IMR-90 (cell line): Measurements from ENCODE around the gene ADCY4. TPM values are rescaled to one million over a fixed set of nuclear protein-coding genes. Genes with fewer than 3 reads are reported as not detected.
A peak's percentile ranks its signal among the peaks of the same experiment; 100 is the strongest.

ENCODE experiments used
- ATAC-seq: fragments of 200-7000 bp; cut with Tn5 transposase; 2 replicates; pipeline ENCODE4 v1.9.1; 2020; ENCODE audit warnings: low read depth, mild to moderate bottlenecking, moderate library complexity
- BruUV-seq: library from RNA; stranded (reverse); fragments of 400-500 nt; replicated peaks from 2 replicates; lab custom pipeline; 2021; lab: Mats Ljungman, UMichigan
- CTCF ChIA-PET: fragments of 300-600 bp; formaldehyde crosslinking; extraction: SDS; loops from one replicate; lab custom pipeline; 2021; ENCODE audit warnings: antibody characterized with exemption; lab: Yijun Ruan, JAX
- POLR2A ChIA-PET: fragments of 300-600 bp; sonication (Branson Sonifier 250); formaldehyde crosslinking; loops from one replicate; lab custom pipeline; 2022; ENCODE audit warnings: antibody characterized with exemption; ENCODE audit not compliant: unreplicated experiment; lab: Charles Lee
- DNase-seq: peaks from one replicate; pipeline ENCODE4 v3.0.0; 2013
- H2AFZ ChIP-seq: replicated peaks from 2 replicates; pipeline ENCODE3; 2013; ENCODE audit warnings: low read length, mild to moderate bottlenecking; ENCODE audit not compliant: poor library complexity
- H2AK5ac ChIP-seq: 2 replicates; pipeline ENCODE4 v1.6.1; 2013; ENCODE audit warnings: low read depth, low read length, inconsistent platforms
- H2AK9ac ChIP-seq: replicated peaks from 2 replicates; pipeline ENCODE3; 2013; ENCODE audit warnings: mild to moderate bottlenecking, low read depth, low read length, moderate library complexity; ENCODE audit not compliant: poor library complexity
- H2BK120ac ChIP-seq: 2 replicates; pipeline ENCODE4 v1.6.1; 2013; ENCODE audit warnings: low read depth, low read length, inconsistent platforms
- H2BK15ac ChIP-seq: 3 replicates; pipeline ENCODE4 v1.6.1; 2013; ENCODE audit warnings: low read depth, low read length, inconsistent platforms
- H2BK20ac ChIP-seq: 2 replicates; pipeline ENCODE4 v1.6.1; 2013; ENCODE audit warnings: low read depth, mild to moderate bottlenecking, inconsistent platforms, low read length, moderate library complexity
- H2BK5ac ChIP-seq: 2 replicates; pipeline ENCODE4 v1.6.1; 2013; ENCODE audit warnings: mild to moderate bottlenecking, low read depth, low read length, inconsistent platforms; ENCODE audit not compliant: poor library complexity, severe bottlenecking
- H3K14ac ChIP-seq: replicated peaks from 2 replicates; pipeline ENCODE4 v1.6.1; 2013; ENCODE audit warnings: low read depth, low read length, inconsistent platforms
- H3K18ac ChIP-seq: 2 replicates; pipeline ENCODE4 v1.6.1; 2013; ENCODE audit warnings: low read depth, low read length, control low read depth
- H3K23ac ChIP-seq: 2 replicates; pipeline ENCODE4 v1.6.1; 2013; ENCODE audit warnings: low read depth, low read length, inconsistent platforms
- H3K27ac ChIP-seq: 2 replicates; pipeline ENCODE4 v1.5.1; 2013; ENCODE audit warnings: mild to moderate bottlenecking, control low read depth, low read length; ENCODE audit not compliant: insufficient read depth
- H3K27me3 ChIP-seq: 2 replicates; pipeline ENCODE4 v1.6.1; 2013; ENCODE audit warnings: low read length; ENCODE audit not compliant: control insufficient read depth, insufficient read depth
- H3K36me3 ChIP-seq: 2 replicates; pipeline ENCODE4 v1.6.1; 2013; ENCODE audit warnings: low read length, mixed read lengths; ENCODE audit not compliant: control insufficient read depth, insufficient read depth
- H3K4ac ChIP-seq: 2 replicates; pipeline ENCODE4 v1.6.1; 2013; ENCODE audit warnings: low read depth, low read length, inconsistent platforms
- H3K4me1 ChIP-seq: 2 replicates; pipeline ENCODE4 v1.6.1; 2013; ENCODE audit warnings: low read length, mixed read lengths; ENCODE audit not compliant: control insufficient read depth, insufficient read depth
- H3K4me2 ChIP-seq: 2 replicates; pipeline ENCODE4 v1.6.1; 2013; ENCODE audit warnings: low read depth, mild to moderate bottlenecking, control low read depth, low read length, moderate library complexity
- H3K4me3 ChIP-seq: 2 replicates; pipeline ENCODE4 v1.5.1; 2013; ENCODE audit warnings: low read depth, mild to moderate bottlenecking, control low read depth, low read length, moderate library complexity; ENCODE audit not compliant: insufficient read depth
- H3K56ac ChIP-seq: 2 replicates; pipeline ENCODE4 v1.6.1; 2013; ENCODE audit warnings: low read length, inconsistent platforms; ENCODE audit not compliant: insufficient read depth; ENCODE audit errors: extremely low read depth
- H3K79me1 ChIP-seq, 2 experiments: 2 replicates each; pipeline ENCODE4 v1.6.1; 2013; ENCODE audit warnings: low read length in 2 of 2, inconsistent platforms in 1 of 2, low read depth in 1 of 2
- H3K9ac ChIP-seq: 2 replicates; pipeline ENCODE4 v1.6.1; 2013; ENCODE audit warnings: low read depth, low read length, control low read depth
- H3K9me1 ChIP-seq: 2 replicates; pipeline ENCODE4 v1.6.1; 2013; ENCODE audit warnings: low read length, inconsistent platforms; ENCODE audit not compliant: insufficient read depth
- H3K9me3 ChIP-seq: 2 replicates; pipeline ENCODE4 v1.6.1; 2013; ENCODE audit warnings: low read length; ENCODE audit not compliant: control insufficient read depth, insufficient read depth
- H4K20me1 ChIP-seq: 2 replicates; pipeline ENCODE4 v1.6.1; 2013; ENCODE audit warnings: low read length, inconsistent platforms; ENCODE audit not compliant: insufficient read depth
- H4K5ac ChIP-seq: 2 replicates; pipeline ENCODE4 v1.6.1; 2013; ENCODE audit warnings: mild to moderate bottlenecking, low read depth, low read length, control low read depth
- H4K8ac ChIP-seq, 2 experiments: 2 replicates each; pipeline ENCODE4 v1.6.1; 2013; ENCODE audit warnings: low read depth in 2 of 2, low read length in 2 of 2, control low read depth in 1 of 2, inconsistent platforms in 1 of 2
- H4K91ac ChIP-seq: 2 replicates; pipeline ENCODE4 v1.6.1; 2013; ENCODE audit warnings: low read depth, low read length, inconsistent platforms; ENCODE audit not compliant: insufficient read depth
- BHLHE40 ChIP-seq: fragments of 150-350 bp; IDR thresholded peaks from 2 replicates; pipeline ENCODE4 v1.6.1; 2016; ENCODE audit warnings: mild to moderate bottlenecking, low read depth, low read length
- CHD1 ChIP-seq: IDR thresholded peaks from 2 replicates; pipeline ENCODE4 v1.6.1; 2012; ENCODE audit warnings: low read depth, low read length, improper control_type of control experiment
- MAFK ChIP-seq: IDR thresholded peaks from 2 replicates; pipeline ENCODE4 v1.6.1; 2012; ENCODE audit warnings: low read depth, low read length, improper control_type of control experiment
- RFX5 ChIP-seq: IDR thresholded peaks from 2 replicates; pipeline ENCODE4 v1.8.0; 2012; ENCODE audit warnings: low read depth, mild to moderate bottlenecking, low read length, moderate library complexity
- WGBS, 2 experiments: methylation state at CpG; one replicate each; pipeline versions ENCODE4 v1.1.5 to v1.1.7; 2013; ENCODE audit warnings: missing lambda C conversion rate in 2 of 2; ENCODE audit not compliant: insufficient read length in 1 of 2; ENCODE audit errors: extremely low coverage in 2 of 2; 5-methylcytosine and 5-hydroxymethylcytosine counted together
- dilution Hi-C: fragments of 300-500 bp; cut with HindIII; formaldehyde crosslinking; loops from one replicate; pipeline ENCODE4 v1.14.3; 2018; ENCODE audit warnings: low sequenced_read_pairs; ENCODE audit not compliant: unreplicated experiment
- in situ Hi-C: fragments of 300-500 bp; cut with MboI; formaldehyde crosslinking; loops from 3 replicates; pipeline ENCODE4 v1.14.3; 2019; ENCODE audit warnings: low sequenced_read_pairs, inconsistent platforms, mixed read lengths
- intact Hi-C: fragments of 100-400 bp; cut with micrococcal nuclease; formaldehyde crosslinking; loops from 2 replicates; pipeline ENCODE4 v1.10.0; 2022
- polyA plus RNA-seq, 3 experiments: library from polyadenylated mRNA; depleted of rRNA; stranded (reverse); fragments of >200 nt; gene quantifications; 2 replicates each; pipeline ENCODE4 v1.2.3, GENCODE V29; 2012; ENCODE audit warnings: low replicate concordance in 1 of 3
- total RNA-seq: library from RNA; depleted of rRNA; stranded (reverse); fragments of >200 nt; gene quantifications from 2 replicates; pipeline ENCODE4 v1.2.3, GENCODE V29; 2012
- TF ChIP-seq, protein P1 (sequence below): fragments of 150-350 bp; IDR thresholded peaks from 2 replicates; pipeline ENCODE4 v1.6.1; 2016; ENCODE audit warnings: low read depth, mild to moderate bottlenecking, low read length, moderate library complexity, borderline replicate concordance

The ADCY4 gene
- total and polyA plus RNA-seq, 2 of the 4 experiments (the other 2 are of a cell fraction) = not detected

DNA sequence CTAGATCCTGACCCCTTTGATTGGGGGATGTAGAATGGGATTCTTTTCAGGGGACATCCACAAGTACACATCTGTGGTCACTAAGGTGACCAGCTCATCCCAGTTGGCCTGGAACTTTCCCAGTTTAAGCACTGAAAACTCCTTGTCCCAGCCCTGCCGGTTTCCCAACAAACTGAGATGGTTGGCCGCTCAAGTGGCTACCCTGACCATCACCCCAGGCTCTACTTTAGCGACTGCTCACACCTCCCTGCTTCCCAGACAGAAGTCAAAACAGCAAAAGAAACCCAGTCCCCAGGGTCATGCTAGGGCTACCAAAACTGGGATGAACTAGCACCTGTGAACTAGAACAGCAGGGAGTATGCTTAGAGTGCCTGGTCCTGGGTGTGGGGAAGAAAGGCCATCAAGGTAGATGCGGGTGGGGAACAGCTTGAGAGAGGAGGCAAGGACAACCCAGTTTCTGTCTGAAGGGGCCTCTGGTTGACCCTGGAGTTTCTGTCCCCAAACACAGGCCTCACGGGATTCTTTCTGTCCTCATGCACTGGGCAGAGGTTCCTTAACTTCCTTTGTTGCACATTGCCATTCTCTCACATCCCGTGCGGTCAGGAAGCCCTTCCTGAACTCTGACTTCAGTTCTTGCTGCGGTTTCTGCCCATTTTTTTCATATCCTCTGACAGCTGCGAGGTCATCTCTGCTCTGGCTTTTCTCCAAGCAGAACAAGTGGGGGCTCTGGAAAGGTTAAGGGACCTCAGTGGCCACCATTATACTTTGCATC is 21.9 kb downstream of the ADCY4 start:
- no peak overlapping the region for H3K4me3 ChIP-seq
- peak; percentile 22 for DNase-seq

More for the DNA sequence above, 21.9 kb downstream of the ADCY4 start:
- POLR2A ChIA-PET = no interaction called here
- H3K23ac ChIP-seq = no peak overlapping the region
- TF ChIP-seq BHLHE40 (peak; percentile 17; the same call in 1 of the 2 replicates), MAFK (no peak), RFX5 (no peak), CHD1 (no peak)
- TF ChIP-seq, protein P1, sequence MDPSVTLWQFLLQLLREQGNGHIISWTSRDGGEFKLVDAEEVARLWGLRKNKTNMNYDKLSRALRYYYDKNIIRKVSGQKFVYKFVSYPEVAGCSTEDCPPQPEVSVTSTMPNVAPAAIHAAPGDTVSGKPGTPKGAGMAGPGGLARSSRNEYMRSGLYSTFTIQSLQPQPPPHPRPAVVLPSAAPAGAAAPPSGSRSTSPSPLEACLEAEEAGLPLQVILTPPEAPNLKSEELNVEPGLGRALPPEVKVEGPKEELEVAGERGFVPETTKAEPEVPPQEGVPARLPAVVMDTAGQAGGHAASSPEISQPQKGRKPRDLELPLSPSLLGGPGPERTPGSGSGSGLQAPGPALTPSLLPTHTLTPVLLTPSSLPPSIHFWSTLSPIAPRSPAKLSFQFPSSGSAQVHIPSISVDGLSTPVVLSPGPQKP = no peak
- no peak overlapping the region for H3K27ac ChIP-seq
- in situ Hi-C loops = no loop called here
- H4K20me1 ChIP-seq = peaks cover 8% of the 10 kb centered on the region; the same call in 1 of the 2 replicates
- intact Hi-C loops = no loop called here
- H3K14ac ChIP-seq = no peak overlapping the region
- no peak overlapping the region for H3K56ac ChIP-seq
- no peak overlapping the region for H2BK120ac ChIP-seq
- CTCF ChIA-PET = interaction anchor here (1.3 kb wide), 1 partner anchor 21 kb away, joined by 6 read pairs; no protein-coding TSS in a partner anchor
- no peak overlapping the region for H3K4ac ChIP-seq
- H3K9me3 ChIP-seq = no peaks in the 10 kb centered on the region
- H4K91ac ChIP-seq = no peak overlapping the region
- H3K79me1 ChIP-seq = peaks cover 3 to 8% of the 10 kb centered on the region in 2 experiments; a peak in 1 of 4 replicates
- H3K4me2 ChIP-seq = no peak overlapping the region
- no peak overlapping the region for H2BK5ac ChIP-seq
- no peak overlapping the region for H4K5ac ChIP-seq
- no peak for ATAC-seq
- H3K9me1 ChIP-seq = peaks cover 11% of the 10 kb centered on the region; the same call in 1 of the 2 replicates
- H3K27me3 ChIP-seq = peaks cover 19% of the 10 kb centered on the region; the same call in 1 of the 2 replicates
- no peak overlapping the region for H2AFZ ChIP-seq
- H3K18ac ChIP-seq = no peak overlapping the region
- dilution Hi-C loops = no loop called here
- H3K4me1 ChIP-seq = peaks cover 10% of the 10 kb centered on the region; the same call in 1 of the 2 replicates
- H2AK9ac ChIP-seq = no peak overlapping the region
- H3K36me3 ChIP-seq = no peaks in the 10 kb centered on the region
- no peak overlapping the region for H3K9ac ChIP-seq
- H2BK20ac ChIP-seq = no peak overlapping the region
- H4K8ac ChIP-seq = no peak overlapping the region
- no peak overlapping the region for H2BK15ac ChIP-seq
- no peak overlapping the region for H2AK5ac ChIP-seq
- BruUV-seq = no TSS peak
- no CpG with 5 or more reads among the region's 9 CpGs for WGBS, 2 experiments
